ENCODE data around the gene RASL11B.

RASL11B gene

GRCh38 chr4:52836120-52836519 is 26.0 kb upstream of the RASL11B start:
- no peak overlapping the region for H3K9ac ChIP-seq (ENCODE audit: low read length)
- H3K36me3 ChIP-seq (ENCODE audit: control insufficient read depth, insufficient read depth, low read length, severe bottlenecking) = no peaks in the 10 kb centered on the region
- no peaks in the 10 kb centered on the region for H3K27me3 ChIP-seq (replicated peaks; ENCODE audit: control insufficient read depth, insufficient read depth, low read length)
- no peak for DNase-seq (ENCODE audit: low read depth)
- no peak overlapping the region for H3K4me3 ChIP-seq (ENCODE audit: low read length)
- peaks cover 37% of the 10 kb centered on the region for H3K4me1 ChIP-seq (ENCODE audit: control insufficient read depth, insufficient read depth, low read length)
- H3K9me3 ChIP-seq (ENCODE audit: control insufficient read depth, low read length) = no peaks in the 10 kb centered on the region

GRCh38 chr4:52836678-52837077 is 25.4 kb upstream of the RASL11B start:
- no peak for DNase-seq (ENCODE audit: low read depth)
- Histone ChIP-seq H3K36me3 (ENCODE audit: control insufficient read depth, insufficient read depth, low read length, severe bottlenecking) (no peaks in the 10 kb centered on the region), H3K27me3 (replicated peaks; ENCODE audit: control insufficient read depth, insufficient read depth, low read length) (no peaks in the 10 kb centered on the region), H3K9ac (ENCODE audit: low read length) (no peak overlapping the region), H3K4me3 (ENCODE audit: low read length) (no peak overlapping the region), H3K9me3 (ENCODE audit: control insufficient read depth, low read length) (no peaks in the 10 kb centered on the region), H3K4me1 (ENCODE audit: control insufficient read depth, insufficient read depth, low read length) (peaks cover 39% of the 10 kb centered on the region)

- Histone ChIP-seq H3K9me3 (ENCODE audit: control insufficient read depth, low read length) (no peaks in the 10 kb centered on the region), H3K9ac (ENCODE audit: low read length) (no peak overlapping the region), H3K4me1 (ENCODE audit: control insufficient read depth, insufficient read depth, low read length) (peaks cover 42% of the 10 kb centered on the region), H3K4me3 (ENCODE audit: low read length) (no peak overlapping the region), H3K36me3 (ENCODE audit: control insufficient read depth, insufficient read depth, low read length, severe bottlenecking) (no peaks in the 10 kb centered on the region), H3K27me3 (replicated peaks; ENCODE audit: control insufficient read depth, insufficient read depth, low read length) (no peaks in the 10 kb centered on the region)
- DNase-seq (ENCODE audit: low read depth) = peak; percentile 58
These were observed 24.2 kb upstream of the RASL11B start for GRCh38 chr4:52837716-52838558.

GRCh38 chr4:52838729-52839586 is 23.2 kb upstream of the RASL11B start:
- no peak for DNase-seq (ENCODE audit: low read depth)
- Histone ChIP-seq H3K36me3 (ENCODE audit: control insufficient read depth, insufficient read depth, low read length, severe bottlenecking) (no peaks in the 10 kb centered on the region), H3K4me1 (ENCODE audit: control insufficient read depth, insufficient read depth, low read length) (peaks cover 42% of the 10 kb centered on the region), H3K4me3 (ENCODE audit: low read length) (no peak overlapping the region), H3K9me3 (ENCODE audit: control insufficient read depth, low read length) (no peaks in the 10 kb centered on the region), H3K9ac (ENCODE audit: low read length) (peak overlapping the region; percentile 4), H3K27me3 (replicated peaks; ENCODE audit: control insufficient read depth, insufficient read depth, low read length) (no peaks in the 10 kb centered on the region)

GRCh38 chr4:52840531-52841370 is 21.4 kb upstream of the RASL11B start:
- Histone ChIP-seq H3K27me3 (replicated peaks; ENCODE audit: control insufficient read depth, insufficient read depth, low read length) (no peaks in the 10 kb centered on the region), H3K36me3 (ENCODE audit: control insufficient read depth, insufficient read depth, low read length, severe bottlenecking) (no peaks in the 10 kb centered on the region), H3K4me3 (ENCODE audit: low read length) (no peak overlapping the region), H3K4me1 (ENCODE audit: control insufficient read depth, insufficient read depth, low read length) (peaks cover 37% of the 10 kb centered on the region), H3K9me3 (ENCODE audit: control insufficient read depth, low read length) (no peaks in the 10 kb centered on the region), H3K9ac (ENCODE audit: low read length) (no peak overlapping the region)
- DNase-seq (ENCODE audit: low read depth) = no peak

GRCh38 chr4:52841682-52842456 is 20.2 kb upstream of the RASL11B start:
- Histone ChIP-seq H3K9ac (ENCODE audit: low read length) (no peak overlapping the region), H3K27me3 (replicated peaks; ENCODE audit: control insufficient read depth, insufficient read depth, low read length) (no peaks in the 10 kb centered on the region), H3K9me3 (ENCODE audit: control insufficient read depth, low read length) (no peaks in the 10 kb centered on the region), H3K4me1 (ENCODE audit: control insufficient read depth, insufficient read depth, low read length) (peaks cover 31% of the 10 kb centered on the region), H3K4me3 (ENCODE audit: low read length) (no peak overlapping the region), H3K36me3 (ENCODE audit: control insufficient read depth, insufficient read depth, low read length, severe bottlenecking) (no peaks in the 10 kb centered on the region)
- DNase-seq (ENCODE audit: low read depth) = no peak

GRCh38 chr4:52842792-52843191 is 19.3 kb upstream of the RASL11B start:
- no peaks in the 10 kb centered on the region for H3K9me3 ChIP-seq (ENCODE audit: control insufficient read depth, low read length)
- peaks cover 25% of the 10 kb centered on the region for H3K4me1 ChIP-seq (ENCODE audit: control insufficient read depth, insufficient read depth, low read length)
- H3K9ac ChIP-seq (ENCODE audit: low read length) = no peak overlapping the region
- H3K36me3 ChIP-seq (ENCODE audit: control insufficient read depth, insufficient read depth, low read length, severe bottlenecking) = no peaks in the 10 kb centered on the region
- no peaks in the 10 kb centered on the region for H3K27me3 ChIP-seq (replicated peaks; ENCODE audit: control insufficient read depth, insufficient read depth, low read length)
- DNase-seq (ENCODE audit: low read depth) = no peak
- H3K4me3 ChIP-seq (ENCODE audit: low read length) = no peak overlapping the region

- Histone ChIP-seq H3K4me3 (ENCODE audit: low read length) (no peak overlapping the region), H3K27me3 (replicated peaks; ENCODE audit: control insufficient read depth, insufficient read depth, low read length) (no peaks in the 10 kb centered on the region), H3K4me1 (ENCODE audit: control insufficient read depth, insufficient read depth, low read length) (peaks cover 20% of the 10 kb centered on the region), H3K9me3 (ENCODE audit: control insufficient read depth, low read length) (no peaks in the 10 kb centered on the region), H3K9ac (ENCODE audit: low read length) (no peak overlapping the region), H3K36me3 (ENCODE audit: control insufficient read depth, insufficient read depth, low read length, severe bottlenecking) (no peaks in the 10 kb centered on the region)
- no peak for DNase-seq (ENCODE audit: low read depth)
These were observed 18.8 kb upstream of the RASL11B start for GRCh38 chr4:52843351-52843750.

GRCh38 chr4:52843958-52844357 is 18.2 kb upstream of the RASL11B start:
- Histone ChIP-seq H3K27me3 (replicated peaks; ENCODE audit: control insufficient read depth, insufficient read depth, low read length) (no peaks in the 10 kb centered on the region), H3K36me3 (ENCODE audit: control insufficient read depth, insufficient read depth, low read length, severe bottlenecking) (no peaks in the 10 kb centered on the region), H3K4me3 (ENCODE audit: low read length) (no peak overlapping the region), H3K9me3 (ENCODE audit: control insufficient read depth, low read length) (no peaks in the 10 kb centered on the region), H3K4me1 (ENCODE audit: control insufficient read depth, insufficient read depth, low read length) (peaks cover 14% of the 10 kb centered on the region), H3K9ac (ENCODE audit: low read length) (no peak overlapping the region)
- DNase-seq (ENCODE audit: low read depth) = no peak

- Histone ChIP-seq H3K9ac (ENCODE audit: low read length) (no peak overlapping the region), H3K4me1 (ENCODE audit: control insufficient read depth, insufficient read depth, low read length) (peaks cover 7% of the 10 kb centered on the region), H3K4me3 (ENCODE audit: low read length) (no peak overlapping the region), H3K9me3 (ENCODE audit: control insufficient read depth, low read length) (no peaks in the 10 kb centered on the region), H3K36me3 (ENCODE audit: control insufficient read depth, insufficient read depth, low read length, severe bottlenecking) (no peaks in the 10 kb centered on the region), H3K27me3 (replicated peaks; ENCODE audit: control insufficient read depth, insufficient read depth, low read length) (no peaks in the 10 kb centered on the region)
- DNase-seq (ENCODE audit: low read depth) = no peak
These were observed 17.5 kb upstream of the RASL11B start for GRCh38 chr4:52844596-52844995.

Data from adipocyte (in vitro differentiated cells).